NK-92 (cell line): Measurements from ENCODE around the gene NR1D2.
"Not testable (repeated sequence)": the region's sequence is repeated elsewhere in the genome, so short reads cannot be mapped to it uniquely, and the experiment has no call there.

ENCODE experiments used
- DNase-seq: peaks from one replicate; lab custom pipeline; 2025; ENCODE audit not compliant: unreplicated experiment; lab: John Stamatoyannopoulos, UW

NR1D2 gene

DNA sequence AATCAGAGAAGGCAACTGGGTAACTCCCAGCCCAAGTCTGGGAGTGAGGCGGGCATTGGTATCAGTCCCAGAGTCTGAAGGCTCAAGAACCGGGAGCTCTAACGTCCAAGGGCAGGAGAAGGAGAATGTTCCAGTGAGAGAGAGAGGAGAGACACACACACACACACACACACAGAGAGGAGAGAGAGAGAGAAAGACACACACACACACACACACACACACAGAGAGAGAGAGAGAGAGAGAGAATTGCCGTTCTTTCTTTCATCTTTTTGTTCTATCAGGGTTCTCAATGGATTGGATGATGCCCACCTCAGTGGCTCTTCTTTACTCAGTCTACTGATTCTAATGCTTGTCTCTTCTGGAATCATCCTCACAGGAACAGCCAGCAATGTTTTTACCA is 57.0 kb downstream of the NR1D2 start:
- no peak for DNase-seq

DNA sequence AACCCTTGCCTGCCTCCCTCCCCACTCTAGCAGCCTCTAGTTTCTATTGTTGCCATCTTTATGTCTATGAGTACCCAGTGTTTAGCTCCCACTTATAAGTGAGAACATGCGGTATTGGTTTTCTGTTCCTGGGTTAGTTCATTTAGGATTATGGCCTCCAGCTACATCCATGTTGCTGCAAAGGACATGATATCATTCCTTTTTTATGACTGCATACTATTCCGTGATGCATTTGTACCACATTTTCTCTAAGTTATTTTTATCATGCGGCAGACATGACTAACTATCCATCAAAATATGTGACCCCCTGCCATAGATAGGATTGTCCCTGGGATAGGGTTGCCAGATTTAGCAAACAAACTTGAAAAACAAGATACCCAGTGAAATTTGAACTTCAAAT is 58.4 kb downstream of the NR1D2 start:
- DNase-seq, result no peak

DNA sequence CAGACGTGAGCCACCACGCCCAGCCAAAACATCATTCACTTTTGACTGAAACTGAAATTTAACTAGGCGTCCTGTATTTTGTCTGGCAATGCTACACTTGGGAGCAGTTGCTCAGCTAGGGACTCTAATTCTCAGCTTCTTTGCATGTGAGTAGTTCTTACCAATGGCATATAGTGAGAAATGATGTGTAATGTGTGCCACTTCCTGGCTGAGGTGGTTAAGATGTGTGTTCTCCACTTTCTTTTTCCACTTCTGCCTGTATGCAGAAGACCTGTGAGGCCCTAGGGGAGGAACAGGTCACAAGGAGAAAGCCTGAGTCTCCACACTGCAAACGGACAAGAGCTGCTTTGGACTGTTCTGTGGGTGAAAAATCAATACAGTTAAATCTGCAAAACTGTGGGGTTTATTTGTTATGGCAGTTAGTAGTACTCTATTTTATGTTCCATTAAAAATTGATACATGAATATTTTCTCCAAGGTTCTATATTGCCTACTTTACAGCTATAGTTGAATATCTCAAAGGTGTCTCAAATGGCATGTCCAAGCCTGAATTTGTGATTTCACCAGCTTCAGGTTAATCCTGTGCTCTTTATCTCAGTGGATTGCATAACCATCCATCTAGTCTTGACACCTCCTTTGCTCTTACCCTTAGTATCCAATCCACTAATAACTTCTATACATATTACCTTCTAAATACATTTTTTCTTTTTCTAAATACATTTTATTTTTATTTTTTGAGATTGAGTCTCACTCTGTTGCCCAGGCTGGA is 59.3 kb downstream of the NR1D2 start:
- DNase-seq, result no peak

DNA sequence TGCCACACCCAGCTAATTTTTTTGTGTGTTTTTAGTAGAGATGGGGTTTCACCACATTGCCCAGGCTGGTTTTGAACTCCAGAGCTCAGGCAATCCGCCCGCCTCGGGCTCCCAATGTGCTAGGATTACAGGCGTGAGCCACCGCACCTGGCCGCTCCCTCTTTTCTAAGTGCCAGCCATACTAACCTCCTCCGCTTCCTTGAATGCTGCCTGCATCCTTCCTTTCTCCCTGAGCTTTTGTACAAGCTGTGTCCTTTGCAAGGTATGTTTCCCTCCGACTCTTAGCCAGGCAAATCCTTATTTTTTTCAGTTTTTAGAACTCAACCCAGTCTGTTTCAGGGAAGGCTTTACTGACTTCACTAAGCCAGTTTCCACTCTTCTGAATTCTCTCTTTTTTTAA is 60.6 kb downstream of the NR1D2 start:
- DNase-seq, result no peak

DNA sequence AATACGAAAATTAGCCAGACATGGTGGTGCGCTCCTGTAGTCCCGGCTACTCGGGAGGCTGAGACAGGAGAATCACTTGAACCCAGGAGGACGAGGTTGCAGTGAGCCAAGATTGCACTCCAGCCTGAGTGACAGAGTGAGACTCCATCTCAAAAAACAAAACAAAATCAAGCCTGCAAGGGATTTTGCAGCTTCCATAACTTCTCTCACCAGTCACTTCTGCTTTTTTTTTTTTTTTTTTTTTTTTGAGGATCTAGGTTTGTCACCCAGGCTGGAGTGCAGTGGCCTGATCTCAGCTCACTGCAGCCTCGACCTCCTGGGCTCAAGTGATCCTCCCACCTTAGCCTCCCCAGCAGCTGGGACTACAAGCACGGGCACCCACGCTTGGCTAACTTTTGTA is 65.7 kb downstream of the NR1D2 start:
- DNase-seq, result not testable (repeated sequence)

DNA sequence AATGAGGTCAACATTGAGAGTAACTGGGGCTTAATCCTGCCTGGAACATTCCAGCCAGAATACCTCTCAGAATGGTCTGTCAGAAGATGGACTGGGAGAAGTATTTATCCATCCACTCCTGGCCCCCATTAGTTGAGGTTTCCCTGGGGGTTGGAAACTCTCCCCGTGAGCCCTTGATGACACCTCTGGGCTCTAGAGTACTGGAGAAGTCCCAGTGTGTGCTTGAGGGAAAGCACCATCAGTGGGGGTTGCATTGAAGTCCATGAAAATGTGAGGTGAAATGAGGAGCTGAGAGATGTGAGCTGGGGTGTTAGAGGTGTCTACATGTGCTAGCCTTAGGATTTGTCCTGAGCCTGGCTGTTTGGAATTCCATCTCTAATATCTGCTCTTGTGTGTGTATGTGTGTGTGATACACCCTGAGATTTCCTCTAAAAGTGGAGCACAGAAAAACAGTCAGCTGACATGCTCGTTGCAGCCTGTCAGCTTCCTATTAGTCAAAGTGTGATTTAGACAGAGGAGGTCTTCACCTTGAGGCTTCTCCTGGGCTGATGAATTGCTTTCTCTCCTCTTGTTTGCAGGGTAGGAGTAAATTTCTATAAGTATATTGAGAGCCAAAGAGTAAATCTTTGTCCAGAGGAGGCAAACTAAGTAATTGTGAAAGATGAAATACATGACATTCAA is 67.6 kb downstream of the NR1D2 start:
- no peak for DNase-seq

DNA sequence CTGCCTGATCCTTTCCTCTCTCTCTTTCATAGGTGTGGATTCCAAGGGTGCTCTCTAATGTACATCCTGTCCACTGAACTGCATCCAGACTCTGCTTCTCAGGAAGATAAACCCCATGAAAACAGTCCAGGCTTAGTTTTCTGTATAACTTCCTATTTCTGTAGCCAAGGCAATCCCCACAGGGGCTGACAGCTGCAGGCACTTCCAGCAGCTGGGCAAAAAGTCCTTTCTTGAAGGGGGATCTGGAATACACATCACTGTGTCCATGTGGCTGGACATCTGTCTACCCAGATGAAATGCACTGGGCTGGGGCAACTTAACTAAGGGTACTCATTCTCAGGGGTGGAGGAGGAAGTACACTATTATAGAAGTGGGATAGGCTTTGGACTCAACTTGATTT is 72.2 kb downstream of the NR1D2 start:
- DNase-seq, result no peak

DNA sequence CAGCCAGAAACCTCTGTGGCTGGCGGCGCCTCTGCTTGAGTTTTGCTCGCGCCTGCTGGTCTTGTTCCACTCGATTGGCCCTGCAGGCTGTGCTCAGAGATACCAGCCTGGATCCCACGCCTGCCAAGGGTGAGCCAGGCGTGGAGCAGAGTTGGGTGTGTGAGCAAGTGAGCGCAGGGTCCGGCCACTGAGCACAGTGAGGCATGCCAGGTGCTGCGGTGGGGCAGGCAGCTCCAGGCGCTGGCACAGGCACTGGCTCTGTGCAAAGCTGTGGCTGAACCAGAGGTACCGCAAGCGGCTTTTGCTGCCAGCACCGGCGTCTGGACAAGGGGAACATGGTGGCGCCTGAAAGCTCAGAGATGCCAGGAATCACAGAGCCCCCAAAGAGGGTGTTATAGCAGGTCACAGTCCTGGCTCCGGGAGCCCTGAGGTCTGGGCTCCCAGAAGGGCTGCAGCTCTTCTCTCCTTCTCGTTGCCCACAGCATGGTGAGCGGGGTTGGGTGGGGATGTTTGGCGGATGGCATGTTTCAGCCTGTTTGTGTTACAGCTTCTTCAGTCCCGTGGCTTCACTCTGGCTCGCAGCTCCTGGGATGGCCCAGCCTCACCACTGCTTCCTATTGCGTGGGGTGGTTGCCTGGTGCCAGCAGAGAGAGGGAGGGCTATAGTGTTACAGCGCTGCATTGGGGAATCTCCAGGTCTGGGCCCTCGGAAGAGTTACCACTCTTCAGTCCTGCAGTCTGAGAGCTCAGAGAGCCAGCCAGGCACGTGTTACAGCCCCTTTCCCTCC is 73.9 kb downstream of the NR1D2 start:
- DNase-seq, result no peak

DNA sequence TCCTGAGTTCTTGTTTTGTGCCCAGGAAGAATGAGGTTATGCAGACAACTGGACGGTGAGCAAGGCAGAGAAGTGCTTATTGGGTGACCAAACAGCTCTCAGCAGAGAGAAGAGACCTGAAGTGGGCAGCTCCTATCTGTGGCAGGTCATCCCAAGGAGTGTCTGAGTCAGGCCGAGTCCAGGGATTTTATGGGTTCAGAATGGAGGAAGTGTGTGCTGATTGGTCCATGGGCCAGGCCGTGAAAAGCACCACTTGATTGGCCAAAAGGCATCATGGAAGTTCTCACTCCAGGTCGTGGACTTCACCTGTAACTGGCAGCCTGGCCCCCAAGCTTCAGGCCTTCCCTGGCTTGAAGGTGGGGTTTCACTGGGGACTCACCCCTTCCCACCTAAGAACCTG is 74.5 kb downstream of the NR1D2 start:
- DNase-seq, result no peak

DNA sequence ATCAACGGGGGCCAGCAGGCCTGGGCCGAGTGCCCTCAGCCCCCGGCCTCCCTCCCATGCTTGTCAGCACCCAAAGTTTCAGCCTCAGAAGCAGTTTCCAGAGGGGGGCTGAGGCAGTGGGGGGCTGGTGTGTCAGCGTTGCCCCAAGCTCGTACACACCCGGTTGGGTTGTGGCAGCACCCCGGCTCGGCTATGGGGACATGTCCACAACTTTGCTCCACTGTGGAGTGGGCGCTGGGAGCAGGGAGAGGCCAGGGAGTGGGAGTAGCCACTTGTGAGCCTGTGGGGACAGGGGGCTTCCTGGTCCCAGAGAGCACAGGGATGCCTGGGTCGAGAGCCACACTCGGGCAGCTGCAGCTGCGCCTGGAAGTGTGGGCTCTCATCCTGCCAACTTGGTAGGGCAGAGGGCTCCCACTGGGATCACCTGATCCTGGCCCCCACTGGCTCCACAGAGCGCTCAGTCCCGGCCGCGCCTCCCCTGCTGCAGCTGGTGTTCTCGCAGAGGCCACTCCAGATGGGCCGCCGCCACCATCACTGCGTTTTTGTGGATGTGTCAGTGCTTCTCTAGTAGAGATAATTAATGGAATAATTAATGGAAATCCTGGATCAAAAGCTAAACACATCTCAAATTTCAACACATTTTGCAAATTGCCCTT is 75.1 kb downstream of the NR1D2 start:
- no peak for DNase-seq

DNA sequence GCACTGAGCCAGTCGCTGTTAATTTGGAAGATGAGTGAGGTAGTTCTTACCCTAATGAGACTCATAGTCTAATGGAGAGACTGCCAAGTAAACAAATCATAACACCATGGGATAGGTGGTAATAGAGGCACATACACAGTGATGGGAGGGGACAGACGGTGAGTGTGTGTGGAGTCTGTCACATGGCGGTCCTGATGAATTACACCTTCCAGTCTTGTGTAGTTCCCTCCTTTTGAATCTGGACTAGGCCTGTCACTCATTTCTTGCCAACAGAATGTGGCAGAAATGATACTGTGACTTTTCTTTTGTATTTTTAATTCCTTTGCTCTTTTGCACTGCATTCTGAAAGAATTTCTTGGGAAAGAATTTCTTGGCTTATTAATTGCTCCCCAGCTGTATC is 78.1 kb downstream of the NR1D2 start:
- DNase-seq, result no peak

DNA sequence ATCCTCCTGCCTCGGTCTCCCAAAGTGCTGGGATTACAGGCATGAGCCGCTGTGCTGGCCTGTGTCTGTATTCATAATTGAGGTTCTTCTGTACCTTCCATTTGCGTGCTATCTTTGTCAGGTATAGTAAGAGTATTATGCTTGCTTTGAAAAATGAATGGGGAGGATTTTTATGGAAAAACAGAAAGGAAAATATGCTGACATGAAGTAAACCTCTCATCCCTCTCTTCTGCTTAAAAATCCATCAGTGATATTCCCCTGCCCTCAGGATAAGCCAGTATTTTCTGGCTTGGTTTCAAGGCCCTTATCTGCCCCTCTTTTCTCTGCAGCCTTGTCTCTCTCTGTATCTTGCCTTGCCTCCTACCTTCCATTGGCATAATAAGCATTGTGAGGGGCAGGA is 80.7 kb downstream of the NR1D2 start:
- no peak for DNase-seq

DNA sequence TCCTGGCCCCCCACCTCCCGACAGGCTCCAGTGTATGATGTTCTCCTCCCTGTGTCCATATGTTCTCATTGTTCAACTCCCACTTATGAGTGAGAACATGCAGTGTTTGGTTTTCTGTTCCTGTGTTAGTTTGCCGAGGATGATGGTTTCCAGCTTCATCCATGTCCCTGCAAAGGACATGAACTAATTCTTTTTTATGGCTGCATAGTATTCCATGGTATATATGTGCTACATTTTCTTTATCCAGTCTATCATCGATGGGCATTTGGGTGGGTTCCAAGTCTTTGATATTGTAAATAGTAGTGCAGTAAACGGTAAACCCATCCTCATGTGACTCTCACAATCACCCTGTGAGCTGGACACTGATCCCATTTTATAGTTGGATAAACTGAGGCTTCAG is 81.6 kb downstream of the NR1D2 start:
- DNase-seq, result not testable (repeated sequence)

DNA sequence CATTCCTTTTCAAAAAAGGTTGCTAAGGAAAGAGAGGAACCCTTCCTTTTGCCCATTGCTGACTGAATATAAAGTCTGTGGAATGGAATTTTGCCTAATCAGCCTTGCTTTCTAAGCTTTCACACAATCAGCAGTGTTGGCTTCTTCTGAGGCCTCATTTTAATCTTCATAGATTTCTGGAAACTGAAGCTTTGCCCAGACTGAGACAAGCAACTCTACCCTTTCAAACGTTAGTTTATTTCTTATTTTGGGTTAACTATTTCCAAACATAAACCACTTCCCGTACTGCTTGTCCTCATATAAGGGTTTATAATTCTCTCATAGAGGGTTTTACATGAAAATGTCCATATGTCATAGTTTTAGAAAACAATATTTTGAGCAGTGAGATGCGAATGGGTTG is 82.9 kb downstream of the NR1D2 start:
- DNase-seq, result no peak
